HG02870 (cell line): Measurements from ENCODE around the gene TMEM39B.
"Not testable (repeated sequence)": the region's sequence is repeated elsewhere in the genome, so short reads cannot be mapped to it uniquely, and the experiment has no call there.

Experiments
- ATAC-seq: cut with Tn5 transposase; IDR thresholded peaks from one replicate; pipeline ENCODE4 v1.9.1; 2021; ENCODE audit warnings: mild to moderate bottlenecking, moderate library complexity; ENCODE audit not compliant: unreplicated experiment

Gene TMEM39B

GRCh38 chr1:32111789-32112188, 39.0 kb downstream of the TMEM39B start:
- no peak for ATAC-seq

- no peak for ATAC-seq
Measured at GRCh38 chr1:32112806-32113375, 40.2 kb downstream of the TMEM39B start.

DNA sequence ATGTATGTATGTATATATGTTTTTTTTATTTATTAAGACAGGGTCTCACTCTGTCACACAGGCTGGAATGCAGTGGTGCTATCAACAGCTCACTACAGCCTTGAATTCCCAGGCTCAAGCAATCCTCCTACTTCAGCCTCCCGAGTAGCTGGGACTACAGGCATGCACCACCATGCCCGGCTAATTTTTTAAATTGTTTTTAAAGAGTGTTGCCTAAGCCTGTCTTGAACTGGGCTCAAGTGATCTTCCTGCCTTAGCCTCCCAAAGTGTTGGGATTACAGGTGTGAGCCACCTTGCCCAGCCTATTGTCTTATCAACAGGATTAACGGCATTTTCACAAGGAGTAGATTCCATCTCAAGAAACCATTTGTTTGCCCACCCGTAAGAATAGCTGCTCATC, 40.7 kb downstream of the TMEM39B start:
- ATAC-seq: not testable (repeated sequence)

DNA sequence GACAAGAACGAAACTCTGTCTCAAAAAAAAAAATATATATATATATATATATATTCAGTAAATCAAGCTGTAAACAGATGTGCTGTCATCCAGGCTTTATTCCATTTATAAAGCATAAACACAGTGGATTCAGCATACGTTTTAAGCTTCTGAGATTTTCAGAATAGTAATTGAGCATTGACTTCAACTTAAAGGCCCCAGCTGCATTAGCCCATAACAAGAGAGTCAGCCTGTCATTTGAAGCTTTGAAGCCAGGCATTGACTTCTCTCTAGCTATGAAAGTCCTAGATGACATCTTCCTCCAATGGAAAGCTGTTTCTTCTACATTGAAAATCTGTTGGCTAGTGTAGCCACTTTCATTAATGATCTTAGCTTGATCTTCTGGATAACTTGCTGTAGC, 41.7 kb downstream of the TMEM39B start:
- no peak for ATAC-seq

- ATAC-seq: no peak
Measured at GRCh38 chr1:32115496-32115895, 42.8 kb downstream of the TMEM39B start.

- no peak for ATAC-seq
Measured at GRCh38 chr1:32116531-32116930, 43.8 kb downstream of the TMEM39B start.

- no peak for ATAC-seq
Measured at GRCh38 chr1:32122151-32122550, 49.4 kb downstream of the TMEM39B start.

- ATAC-seq: not testable (repeated sequence)
Measured at GRCh38 chr1:32123361-32123760, 50.6 kb downstream of the TMEM39B start.

- ATAC-seq: no peak
Measured at GRCh38 chr1:32125313-32125712, 52.6 kb downstream of the TMEM39B start.

DNA sequence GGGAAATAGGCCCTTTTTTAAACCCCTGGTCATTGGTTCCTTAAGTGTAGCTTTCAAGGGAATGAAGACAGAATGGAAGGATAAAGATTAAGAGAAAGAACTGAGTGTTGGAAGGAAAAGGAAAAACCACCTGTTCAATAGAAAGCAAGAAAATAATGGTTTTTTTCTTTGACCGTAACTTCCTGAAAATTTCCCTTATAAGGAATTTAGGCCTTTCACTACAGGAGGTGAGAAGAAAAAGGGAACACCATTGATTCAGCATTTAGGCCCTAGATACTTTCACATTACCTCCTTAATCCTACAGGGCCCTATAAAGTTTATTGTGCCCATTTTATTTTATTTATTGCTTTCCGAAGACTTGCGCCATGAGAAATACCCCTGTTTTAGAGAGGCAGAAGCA, 54.0 kb downstream of the TMEM39B start:
- ATAC-seq: no peak

DNA sequence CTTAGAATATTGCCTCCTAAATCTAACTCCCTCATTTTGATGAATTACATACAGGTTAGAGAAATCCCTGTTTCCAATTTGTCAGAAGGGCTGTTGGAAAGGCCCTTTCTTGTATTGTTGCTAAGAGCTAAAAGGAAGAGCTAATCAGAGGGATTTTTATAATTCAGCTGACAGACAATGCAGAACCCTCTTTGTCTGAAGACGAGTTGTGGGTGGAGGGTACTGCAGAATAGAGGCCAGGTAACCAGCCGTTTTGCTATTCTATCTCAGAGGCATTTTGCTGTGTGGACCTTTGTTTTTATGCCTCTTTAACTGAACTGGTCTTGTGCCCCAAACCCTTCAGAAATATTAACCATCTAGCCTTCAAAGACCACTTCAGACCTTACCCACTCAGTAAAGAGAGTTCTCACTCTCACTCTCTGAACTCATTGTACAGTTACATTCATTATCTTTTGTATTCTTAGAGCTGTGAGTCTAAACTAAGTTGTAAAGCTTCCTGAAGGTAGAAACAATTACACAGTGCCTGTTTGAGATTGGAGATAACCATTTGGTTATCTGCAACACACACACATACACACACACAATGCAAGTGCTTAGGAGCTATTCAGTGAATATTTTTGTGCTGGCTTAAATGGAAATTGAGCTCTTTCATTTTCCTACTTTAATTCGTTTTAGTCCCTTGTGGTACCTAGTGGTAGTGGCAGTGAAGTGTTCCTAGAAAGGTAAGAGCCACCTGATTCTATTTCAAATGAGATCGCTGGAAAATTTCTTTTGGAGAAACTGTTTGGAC, 54.9 kb downstream of the TMEM39B start:
- no peak for ATAC-seq

DNA sequence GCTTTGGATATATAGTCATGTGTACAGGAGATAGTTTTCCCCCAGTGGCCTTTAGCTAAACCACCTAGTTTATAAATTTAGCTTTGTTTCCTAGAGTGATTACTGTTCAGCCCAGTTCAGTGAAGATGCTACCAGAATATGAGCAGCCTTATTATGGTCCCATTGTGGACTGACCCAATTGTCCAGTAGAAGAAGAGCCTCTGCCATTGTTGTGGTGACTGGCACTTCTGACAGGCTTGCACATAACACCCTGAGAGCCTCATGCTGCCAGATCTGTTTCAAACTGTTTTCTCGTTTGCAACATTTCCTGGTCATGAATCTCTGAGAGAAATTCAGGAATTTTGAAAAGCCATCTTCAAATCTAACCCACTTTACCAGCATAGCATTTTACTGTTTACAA, 55.7 kb downstream of the TMEM39B start:
- ATAC-seq: no peak

DNA sequence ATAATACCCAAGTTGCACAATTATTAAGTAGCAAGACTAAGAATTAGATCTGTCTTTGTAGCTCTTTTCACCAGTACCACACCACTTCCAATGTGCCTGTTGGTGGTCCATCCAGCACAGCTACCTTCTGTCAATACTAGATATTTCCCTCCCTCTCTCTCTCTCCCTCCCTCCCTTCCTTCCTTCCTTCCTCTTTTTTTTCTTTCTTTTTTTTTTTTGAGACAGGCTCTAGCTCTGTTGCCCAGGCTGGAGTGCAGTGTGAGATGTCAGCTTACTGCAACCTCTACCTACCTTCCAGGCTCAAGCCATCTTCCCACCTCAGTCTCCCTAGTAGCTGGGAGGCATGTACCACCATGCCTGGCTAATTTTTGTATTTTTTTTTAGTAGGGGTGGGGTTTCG, 56.2 kb downstream of the TMEM39B start:
- no peak for ATAC-seq

- not testable (repeated sequence) for ATAC-seq
Measured at GRCh38 chr1:32133950-32134280, 61.2 kb downstream of the TMEM39B start.

DNA sequence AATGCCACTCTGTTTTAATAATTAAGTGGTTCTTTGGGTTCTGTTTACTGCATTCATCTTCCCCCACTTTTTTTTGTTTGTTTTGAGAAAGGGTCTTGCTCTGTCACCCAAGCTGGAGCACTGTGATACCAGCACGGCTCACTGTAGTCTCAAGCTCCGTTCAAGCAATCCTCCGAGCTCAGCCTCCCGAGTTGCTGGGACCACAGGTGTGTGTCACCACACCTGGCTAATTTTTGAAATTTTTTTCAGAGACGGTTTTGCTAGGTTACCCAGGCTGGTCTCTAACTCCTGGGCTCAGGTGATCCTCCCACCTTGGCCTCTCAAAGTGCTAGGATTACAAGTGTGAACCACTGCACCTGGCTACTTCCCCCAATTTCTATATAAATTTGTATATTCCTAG, 64.4 kb downstream of the TMEM39B start:
- ATAC-seq: no peak

- no peak for ATAC-seq
Measured at GRCh38 chr1:32138965-32139364, 66.2 kb downstream of the TMEM39B start.

DNA sequence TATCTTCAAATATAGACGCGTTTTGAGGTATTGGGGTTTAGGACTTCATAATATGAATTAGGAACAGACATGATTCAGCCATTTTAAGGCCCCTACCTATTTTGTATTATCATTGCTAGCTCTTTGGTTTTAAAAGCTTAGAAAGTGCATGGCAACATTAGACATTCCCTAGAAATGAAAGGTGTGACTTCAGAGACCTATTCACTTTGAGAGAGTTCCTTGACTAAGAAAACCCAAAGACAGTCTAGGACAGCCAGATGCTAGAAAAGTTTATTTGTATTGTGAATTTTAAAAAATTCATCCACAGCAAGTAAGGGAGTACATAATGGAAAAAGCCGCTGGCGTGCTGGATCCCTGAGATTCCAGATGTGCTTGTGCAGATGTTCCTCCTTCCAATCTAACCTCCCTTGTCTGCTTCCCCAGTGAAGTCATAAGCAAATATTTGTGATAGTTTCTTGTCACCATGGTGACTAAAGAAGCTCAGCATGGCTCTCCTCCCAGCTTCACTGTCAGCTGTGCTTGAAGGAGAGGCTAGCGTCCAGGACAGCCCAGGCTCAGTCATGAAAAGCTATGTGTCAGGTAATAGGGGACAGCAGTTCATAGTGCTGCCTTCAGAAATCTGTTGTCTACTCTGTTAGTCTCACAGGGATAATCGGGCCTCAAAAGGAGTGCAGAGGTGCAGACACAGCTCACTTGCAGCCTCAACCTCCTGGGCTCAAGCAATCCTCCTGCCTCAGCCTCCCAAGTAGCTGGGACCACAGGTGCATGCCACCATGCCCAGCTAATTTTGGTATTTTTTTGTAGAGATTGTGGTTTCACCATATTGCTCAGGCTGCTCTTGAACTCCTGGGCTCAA, 69.9 kb downstream of the TMEM39B start:
- no peak for ATAC-seq

DNA sequence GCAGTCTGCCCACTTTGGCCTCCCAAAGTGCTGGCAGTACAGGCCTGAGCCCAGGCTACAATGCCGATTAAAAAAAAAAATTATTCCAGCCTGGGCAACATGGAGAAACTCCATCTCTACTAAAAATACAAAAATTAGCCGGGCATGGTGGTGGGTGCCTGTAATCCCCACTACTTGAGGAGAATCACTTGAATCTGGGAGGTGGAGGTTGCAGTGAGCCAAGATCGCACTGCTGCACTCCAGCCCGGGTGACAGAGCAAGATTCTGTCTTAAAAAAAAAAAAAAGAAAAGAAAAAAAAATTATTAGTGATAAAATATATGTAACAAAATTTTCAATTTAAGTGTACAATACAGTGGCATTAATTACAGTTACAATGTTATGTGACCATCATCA, 70.6 kb downstream of the TMEM39B start:
- ATAC-seq: not testable (repeated sequence)

DNA sequence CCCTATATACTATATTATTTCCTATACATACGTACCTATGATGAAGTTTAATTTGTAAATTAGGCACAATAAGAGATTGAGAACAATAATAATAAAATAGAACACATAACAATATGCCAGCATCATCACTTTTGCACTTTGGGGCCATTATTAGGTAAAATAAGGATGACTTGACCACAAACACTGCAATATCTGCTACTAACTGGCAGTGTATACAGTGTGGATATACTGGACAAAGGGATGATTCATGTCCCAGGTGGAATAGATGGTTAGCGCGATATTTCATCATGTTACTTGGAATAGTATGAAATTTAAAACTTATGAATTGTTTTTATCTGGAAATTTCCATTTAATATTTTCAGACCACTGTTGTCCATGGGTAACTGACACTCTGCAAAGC, 71.3 kb downstream of the TMEM39B start:
- ATAC-seq: no peak

GRCh38 chr1:32147799-32148198, 75.1 kb downstream of the TMEM39B start:
- not testable (repeated sequence) for ATAC-seq

DNA sequence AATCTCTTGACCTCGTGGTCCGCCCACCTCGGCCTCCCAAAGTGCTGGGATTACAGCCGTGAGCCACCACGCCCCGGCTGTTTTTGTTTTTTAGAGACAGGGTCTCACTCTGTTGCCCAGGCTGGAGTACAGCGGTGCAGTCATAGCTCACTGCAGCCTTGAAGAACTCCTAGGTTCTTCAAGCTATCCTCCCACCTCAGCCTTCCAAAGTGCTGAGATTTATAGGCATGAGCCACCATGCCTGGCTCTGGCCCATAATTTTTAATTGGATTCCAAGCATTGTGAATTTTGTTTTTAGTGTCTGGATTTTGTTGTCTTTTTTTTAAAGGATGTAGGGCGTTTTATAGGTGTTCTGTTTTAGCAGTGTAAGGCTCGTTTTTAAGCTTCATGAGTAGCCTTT, 78.1 kb downstream of the TMEM39B start:
- ATAC-seq: no peak

DNA sequence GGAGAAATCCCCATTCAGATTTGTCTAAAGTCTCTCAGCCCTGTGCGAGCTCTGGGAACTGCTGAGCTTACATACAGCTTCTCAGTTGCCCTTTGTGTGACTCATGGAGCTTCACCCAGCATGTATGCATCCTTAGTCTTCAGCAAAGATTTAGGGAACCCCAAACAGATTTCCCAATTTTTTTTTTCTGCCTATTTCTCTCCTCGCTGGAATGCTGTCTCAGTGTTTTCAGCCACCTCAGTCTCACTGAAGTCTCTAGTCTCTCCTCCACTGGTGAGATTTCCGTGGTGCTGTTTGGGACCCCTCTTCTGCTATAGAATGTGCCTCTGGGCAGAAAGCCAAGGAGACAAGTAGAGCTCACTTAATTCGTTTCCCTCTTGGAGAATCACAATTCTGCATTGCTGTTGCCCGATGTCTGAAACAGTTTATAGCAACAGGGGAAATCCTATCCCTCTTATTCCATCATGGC, 78.6 kb downstream of the TMEM39B start:
- ATAC-seq: no peak
